ENCODE measurements around the gene ANKRD6.

- no peak for TF ChIP-seq CTCF (IDR thresholded peaks at IDR 0.05)
- no peak for TF ChIP-seq POLR2A (IDR thresholded peaks at IDR 0.05)
- no peak for TF ChIP-seq POLR2AphosphoS5 (IDR thresholded peaks at IDR 0.05)
These were observed 156.5 kb downstream of the ANKRD6 start for GRCh38 chr6:89589297-89590025.
